ENCODE measurements around the gene ACBD4.

DNA sequence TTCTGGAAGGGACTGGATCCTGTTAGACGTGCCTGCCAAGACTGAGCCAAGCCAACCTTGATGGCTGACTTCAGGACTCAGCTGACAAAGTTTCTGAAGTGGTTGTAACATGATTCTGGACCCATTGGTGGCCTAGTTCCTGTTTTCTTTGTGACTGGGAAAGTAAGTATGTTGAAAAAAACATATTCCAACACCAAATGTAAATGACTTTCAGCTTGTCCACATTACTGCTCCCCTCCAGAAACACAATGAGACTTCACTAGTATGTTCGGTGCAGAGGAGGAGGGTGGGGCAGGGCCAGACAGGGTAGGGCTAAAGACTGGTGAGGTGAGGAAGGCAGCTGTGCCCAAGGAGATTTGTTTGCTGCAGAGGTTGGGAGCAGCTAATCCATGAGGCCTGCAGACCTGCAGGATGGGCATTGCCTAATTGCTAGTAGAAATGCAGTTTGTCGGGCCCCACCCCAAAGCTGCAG is 47.9 kb upstream of the ACBD4 start:
- TF ChIP-seq, protein P1, sequence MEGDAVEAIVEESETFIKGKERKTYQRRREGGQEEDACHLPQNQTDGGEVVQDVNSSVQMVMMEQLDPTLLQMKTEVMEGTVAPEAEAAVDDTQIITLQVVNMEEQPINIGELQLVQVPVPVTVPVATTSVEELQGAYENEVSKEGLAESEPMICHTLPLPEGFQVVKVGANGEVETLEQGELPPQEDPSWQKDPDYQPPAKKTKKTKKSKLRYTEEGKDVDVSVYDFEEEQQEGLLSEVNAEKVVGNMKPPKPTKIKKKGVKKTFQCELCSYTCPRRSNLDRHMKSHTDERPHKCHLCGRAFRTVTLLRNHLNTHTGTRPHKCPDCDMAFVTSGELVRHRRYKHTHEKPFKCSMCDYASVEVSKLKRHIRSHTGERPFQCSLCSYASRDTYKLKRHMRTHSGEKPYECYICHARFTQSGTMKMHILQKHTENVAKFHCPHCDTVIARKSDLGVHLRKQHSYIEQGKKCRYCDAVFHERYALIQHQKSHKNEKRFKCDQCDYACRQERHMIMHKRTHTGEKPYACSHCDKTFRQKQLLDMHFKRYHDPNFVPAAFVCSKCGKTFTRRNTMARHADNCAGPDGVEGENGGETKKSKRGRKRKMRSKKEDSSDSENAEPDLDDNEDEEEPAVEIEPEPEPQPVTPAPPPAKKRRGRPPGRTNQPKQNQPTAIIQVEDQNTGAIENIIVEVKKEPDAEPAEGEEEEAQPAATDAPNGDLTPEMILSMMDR (IDR thresholded peaks at IDR 0.05): no peak
- no peak for TF ChIP-seq EZH2 (IDR thresholded peaks at IDR 0.05)
- no peak for TF ChIP-seq EZH2phosphoT487 (IDR thresholded peaks at IDR 0.05)
